HG02884 (cell line): ENCODE results near the gene SOX2.

Source experiments
- ATAC-seq: cut with Tn5 transposase; IDR thresholded peaks from one replicate; pipeline ENCODE4 v1.9.1; 2021; ENCODE audit warnings: mild to moderate bottlenecking, moderate library complexity; ENCODE audit not compliant: unreplicated experiment

The SOX2 gene

DNA sequence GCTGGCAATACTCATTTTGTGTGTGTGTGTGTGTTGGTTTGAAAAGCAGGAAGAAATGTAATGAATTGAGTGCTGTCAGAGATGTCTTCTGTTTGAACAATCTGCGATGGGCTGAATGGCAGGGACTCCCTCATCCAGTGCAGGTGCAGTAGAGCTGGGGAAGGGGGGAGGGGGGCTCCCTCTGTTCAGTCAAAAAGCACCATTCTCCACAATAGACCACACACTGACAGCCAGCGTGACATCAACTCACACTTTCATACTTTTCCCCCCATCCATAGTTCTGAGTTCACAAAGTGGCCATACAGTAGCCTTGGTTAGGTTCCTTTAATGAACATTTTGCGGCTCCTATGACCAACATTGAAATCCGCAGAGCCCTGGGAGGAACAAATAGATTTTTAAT is 10.4 kb downstream of the SOX2 start:
- ATAC-seq = no peak

- ATAC-seq = no peak
Measured at GRCh38 chr3:181722766-181723425, 11.2 kb downstream of the SOX2 start.

DNA sequence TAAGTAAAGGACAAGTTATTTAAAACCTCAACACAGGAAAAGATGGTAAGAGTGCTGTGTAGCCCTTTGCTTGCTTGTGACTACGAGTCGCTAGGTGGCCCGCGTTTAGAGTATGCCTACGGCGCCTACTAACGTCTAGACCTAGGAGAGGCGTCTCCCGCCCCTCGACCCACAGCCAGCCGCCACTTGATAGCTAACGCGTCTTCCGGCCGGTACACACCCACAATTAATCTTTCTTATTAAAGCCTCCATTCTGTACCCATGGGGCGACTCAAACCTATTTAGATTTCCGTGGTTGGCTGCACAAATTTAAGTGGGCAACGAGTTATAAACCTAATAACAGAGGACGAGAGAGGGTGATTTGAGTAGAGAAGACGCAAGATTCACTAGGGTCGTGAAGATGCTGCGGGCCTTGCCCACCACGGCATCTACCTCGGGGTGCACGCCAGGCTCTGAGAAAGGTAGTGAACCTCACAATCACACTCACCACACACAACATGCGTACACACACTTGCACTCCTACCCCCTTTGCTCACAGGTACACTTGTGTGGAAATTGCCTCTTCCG is 12.0 kb downstream of the SOX2 start:
- ATAC-seq = no peak

DNA sequence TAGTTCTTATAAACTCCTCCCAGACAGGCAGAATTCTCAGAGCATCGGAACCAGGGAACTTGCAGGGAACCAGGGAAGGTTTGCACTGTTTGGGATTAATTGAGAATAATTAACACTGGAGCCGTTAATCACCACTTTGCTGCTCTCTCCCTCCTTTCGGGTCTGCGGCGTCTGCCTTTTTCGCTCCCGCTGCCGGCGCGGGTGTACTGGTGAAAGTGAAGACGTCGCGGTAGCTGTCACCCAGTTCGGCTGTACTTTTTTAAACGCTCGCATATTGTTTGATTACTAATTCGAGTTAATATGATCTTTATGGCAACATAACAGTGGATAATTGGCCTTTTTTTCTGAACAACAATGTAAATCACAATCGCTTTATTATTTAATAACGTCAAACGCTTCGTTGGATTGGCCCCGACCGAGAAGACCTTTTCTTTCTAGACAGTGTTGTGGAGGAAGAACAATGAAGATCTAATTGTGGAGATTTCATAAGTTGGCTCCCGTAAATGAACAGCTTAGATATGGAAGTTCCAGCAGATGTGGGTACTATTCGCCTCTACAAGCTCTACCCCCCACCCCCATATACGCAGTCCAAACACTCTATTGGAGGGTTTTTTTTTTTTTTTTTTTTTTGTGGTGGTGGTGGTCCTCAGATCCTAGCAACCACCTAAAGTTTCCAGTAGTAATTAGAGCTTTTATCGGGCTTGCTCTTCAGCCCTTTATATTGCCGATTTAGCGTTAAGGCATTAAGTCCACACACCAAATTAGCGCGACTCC is 12.7 kb downstream of the SOX2 start:
- ATAC-seq = no peak

GRCh38 chr3:181725131-181725731 is 13.5 kb downstream of the SOX2 start:
- ATAC-seq = no peak

DNA sequence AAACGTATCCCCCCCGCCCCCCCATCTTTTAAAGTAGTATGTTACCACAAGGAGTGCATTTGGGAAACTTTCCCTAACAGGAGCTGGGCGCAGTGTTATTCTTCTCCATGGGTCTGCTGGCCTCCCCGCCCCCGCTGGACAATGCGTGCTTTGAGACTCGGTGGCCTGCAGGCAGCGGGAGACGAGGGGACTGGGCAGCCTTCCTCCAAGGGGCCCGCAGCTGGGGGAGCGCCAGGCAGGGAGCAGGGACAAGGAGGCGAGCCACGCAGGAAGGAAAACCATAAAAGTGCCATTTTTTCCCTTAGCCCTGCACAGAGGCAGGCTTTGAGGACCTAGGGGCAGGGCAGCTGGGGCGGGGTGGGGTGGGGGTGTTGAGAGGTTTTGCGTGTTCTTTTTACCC is 14.1 kb downstream of the SOX2 start:
- ATAC-seq = no peak

DNA sequence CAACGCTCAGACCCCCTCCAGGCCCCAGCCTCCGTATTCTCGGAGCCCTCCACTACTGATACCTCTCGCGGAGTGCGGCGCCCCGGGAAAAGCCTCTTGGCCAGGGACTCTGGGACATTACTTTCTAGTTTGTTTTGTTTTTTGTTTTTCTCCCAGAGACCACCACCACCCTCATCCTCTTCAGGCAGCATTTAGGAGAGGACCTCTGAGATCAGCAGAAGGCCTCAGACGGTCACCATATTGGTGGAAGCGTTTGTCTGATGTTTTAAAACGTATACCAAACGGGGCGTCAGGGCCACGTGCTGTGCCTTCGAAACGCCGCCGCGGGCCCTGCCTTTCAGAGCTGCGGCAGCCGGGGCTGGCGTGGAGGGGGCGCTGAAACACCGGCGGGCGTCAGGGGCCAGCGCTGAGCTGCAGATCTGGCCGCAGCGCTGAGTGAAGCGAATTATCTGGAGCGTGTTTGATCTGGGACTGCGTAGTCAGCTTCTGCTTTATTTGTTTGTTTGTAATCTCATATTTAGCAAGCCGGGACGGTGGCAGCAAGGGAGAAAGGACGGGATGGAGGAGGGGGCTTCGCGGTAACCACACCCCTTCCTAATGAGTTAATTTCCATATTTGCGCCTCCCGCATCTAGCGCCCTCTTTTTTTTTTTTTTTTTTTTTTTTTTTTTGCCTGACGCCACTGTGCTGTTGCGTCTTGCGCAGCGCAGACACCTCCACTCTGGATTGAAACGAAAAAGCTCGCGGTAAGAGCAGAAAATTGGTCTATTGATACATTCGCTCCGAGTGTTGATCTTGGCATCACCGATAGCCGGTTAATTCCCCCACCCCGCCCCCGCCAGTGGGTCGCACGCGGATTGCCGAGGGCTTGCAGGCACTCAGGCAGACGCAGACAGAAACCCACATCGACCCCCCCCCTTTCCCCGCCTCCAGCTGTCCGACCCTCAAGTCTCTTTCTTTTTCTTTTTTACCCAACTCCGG is 14.9 kb downstream of the SOX2 start:
- ATAC-seq = no peak

DNA sequence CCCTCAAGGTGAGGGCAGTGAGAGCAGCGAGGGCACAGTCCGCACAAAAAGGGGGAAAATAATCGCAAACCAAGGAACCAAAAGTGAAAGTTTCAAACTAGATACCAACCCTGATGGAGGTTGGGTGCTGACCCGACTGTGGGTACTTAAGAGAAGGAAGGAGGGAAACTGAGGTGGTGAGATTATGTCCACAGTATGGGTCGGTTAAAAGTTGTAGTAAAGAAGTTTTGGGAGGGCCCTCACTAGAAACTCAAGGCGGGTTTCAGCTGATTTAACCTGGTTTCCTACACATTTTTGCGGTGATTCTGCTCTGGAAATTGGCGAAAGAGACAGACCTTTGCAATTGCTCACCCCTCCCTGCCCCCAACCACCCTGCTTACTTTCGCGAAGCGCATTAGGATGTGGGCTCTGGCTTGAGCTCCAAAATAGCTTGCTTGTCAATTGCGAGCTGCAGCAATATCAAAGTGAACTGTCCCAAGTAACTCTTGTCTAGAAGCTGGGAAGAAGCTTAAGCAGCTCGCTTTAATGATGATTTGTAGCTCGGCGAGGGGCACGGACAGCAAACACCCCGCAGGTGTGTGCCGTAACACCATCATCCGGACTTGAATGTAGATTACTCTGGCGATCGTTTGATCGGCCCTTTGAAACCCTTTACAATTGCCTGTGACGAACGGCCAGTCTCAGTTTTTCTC is 15.8 kb downstream of the SOX2 start:
- ATAC-seq = no peak

DNA sequence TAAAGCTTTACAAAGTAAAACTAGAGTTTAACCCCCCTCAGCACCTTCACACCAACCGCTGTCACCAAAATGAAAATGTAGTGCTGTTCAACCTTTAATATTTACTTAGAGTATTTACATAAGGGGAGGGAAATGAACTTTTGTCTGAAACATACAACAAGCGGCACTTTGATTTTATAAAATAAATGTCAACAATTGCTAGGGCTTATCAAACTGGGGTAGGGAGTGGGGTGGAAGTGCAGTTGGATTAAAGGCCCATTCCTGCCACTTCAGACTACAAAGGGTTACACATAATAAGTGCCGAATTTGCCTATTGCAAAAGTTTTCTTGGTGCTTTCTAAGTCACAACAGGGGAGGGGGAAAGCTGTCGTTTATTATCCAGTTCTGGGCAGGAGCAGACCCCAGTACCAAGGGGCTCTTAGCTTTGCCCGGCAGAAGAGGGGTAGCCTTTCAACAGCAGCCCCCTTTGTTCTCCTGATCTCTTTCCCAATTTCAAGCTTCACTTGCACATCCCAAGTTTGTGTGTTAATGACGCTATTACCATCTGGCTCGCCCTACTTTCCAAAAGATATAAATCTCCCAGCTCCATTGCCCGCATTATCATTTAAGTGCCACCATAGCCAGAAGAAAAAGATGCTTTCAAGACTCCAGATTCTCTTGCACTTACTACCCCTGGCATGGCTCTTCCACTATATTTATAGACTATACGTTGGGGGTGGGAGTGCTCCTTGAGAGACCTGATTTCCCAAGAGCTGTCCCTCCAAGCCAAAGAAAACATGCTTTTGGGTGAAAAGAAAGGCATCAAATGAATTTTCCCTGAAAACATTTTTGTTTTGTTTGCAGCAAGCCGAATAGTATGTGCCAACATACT is 17.0 kb downstream of the SOX2 start:
- no peak for ATAC-seq

GRCh38 chr3:181729341-181729869 is 17.7 kb downstream of the SOX2 start:
- ATAC-seq = no peak

DNA sequence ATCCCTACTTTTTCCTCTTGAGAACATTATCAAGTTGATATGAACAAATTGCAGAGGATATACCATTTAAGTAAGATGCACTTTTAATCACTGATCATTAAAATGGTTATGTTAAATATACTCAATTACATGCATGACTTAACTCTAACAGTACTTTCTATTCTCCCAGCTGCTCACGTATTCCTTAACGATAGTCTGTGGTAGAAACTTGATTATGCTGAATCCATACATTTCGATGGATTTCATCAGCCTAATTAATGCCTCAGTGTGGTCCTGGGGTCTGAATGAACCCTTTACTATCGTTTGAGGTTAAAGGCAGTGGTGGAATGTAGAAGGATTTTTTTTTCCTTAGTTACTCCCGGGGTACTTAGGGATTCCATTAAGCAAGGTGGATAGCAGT is 18.6 kb downstream of the SOX2 start:
- ATAC-seq = no peak

DNA sequence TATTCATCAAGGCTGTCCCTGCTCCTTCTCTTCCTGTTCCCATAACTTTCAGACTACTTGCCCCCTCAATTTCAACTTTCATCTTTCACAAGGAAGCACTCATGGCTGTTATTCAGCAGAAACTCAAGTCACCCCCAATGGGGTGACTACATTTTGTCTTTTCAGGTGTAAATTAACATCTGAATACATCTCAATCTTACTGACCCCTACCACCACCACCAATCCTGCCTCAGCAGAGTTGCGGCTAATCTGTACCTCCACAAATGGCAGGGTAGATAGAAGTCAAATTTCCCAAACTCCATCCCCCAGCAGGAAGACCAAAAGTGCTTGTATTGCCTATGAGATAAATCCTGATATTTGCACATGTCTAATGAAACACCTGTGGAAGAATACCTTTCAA is 19.2 kb downstream of the SOX2 start:
- ATAC-seq = no peak

- ATAC-seq = no peak
Measured at GRCh38 chr3:181735911-181736310, 24.2 kb downstream of the SOX2 start.

DNA sequence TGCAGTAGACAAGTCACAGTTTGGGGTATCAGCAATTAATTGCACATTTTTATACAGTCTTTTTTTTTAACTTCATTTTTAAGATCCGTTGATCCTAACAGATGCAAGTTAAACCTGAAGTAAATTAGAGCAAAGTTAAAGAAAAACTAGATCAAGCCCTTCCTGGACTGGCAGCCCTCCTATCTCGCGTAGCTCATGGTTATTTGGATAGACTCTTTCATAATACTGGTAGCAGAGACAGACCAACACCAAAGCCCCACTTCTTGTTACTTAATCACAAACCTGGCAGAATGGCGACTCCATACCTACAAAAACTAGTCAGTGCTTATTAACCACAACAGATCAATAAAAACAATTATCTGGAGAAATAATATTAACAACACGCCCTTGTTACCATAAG is 26.8 kb downstream of the SOX2 start:
- ATAC-seq = no peak

- no peak for ATAC-seq
Measured at GRCh38 chr3:181739628-181740027, 27.9 kb downstream of the SOX2 start.

GRCh38 chr3:181741417-181741816 is 29.7 kb downstream of the SOX2 start:
- ATAC-seq = no peak

GRCh38 chr3:181752202-181752671 is 40.5 kb downstream of the SOX2 start:
- no peak for ATAC-seq

DNA sequence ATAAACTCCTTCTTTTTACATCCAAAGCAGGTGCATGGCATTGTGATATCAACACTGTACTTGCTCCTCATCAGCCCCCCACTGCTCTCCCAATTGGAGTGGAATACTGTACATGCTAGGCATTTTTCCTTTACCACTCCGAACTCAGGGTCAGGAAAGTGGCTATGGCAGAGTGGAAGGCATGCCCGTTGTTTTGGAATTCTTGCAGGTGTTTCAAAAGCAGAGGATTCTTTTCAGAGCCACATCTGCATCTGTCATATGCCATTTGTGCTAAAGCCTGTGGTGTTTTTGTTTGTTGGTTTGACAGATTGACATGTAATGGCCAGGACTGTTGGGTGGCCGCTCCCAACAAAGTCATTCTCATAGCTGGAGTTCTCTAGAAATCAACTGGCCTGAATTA is 41.7 kb downstream of the SOX2 start:
- ATAC-seq = no peak

GRCh38 chr3:181755959-181756358 is 44.2 kb downstream of the SOX2 start:
- no peak for ATAC-seq
